ENCODE data around the gene IYD. TPM values are rescaled to one million over a fixed set of nuclear protein-coding genes. Genes with fewer than 3 reads are reported as not detected.

Gene IYD
- polyA plus RNA-seq, 1 experiment, result not detected

DNA sequence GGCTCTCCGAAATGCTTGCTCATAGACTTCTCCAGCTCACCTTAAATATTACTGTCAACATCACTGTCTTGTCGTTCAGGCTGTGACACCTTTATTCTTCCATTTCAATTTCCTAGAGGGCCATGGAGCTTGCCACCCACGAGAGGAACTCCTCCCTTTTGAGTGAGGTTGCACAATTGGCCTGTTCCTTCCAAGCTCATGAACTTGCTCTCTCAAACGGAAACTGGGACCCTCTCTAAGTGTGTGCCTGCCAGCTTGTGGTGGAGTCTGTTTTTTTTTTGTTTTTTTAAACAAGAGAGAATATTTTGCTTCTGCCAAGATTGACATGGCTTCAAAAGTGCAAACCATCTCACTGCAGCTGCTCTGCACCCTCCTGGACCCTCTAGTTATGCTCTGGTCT lies 19.3 kb upstream of the IYD start:
- no peaks in the 10 kb centered on the region for H3K27me3 ChIP-seq (ENCODE audit: control insufficient read depth, insufficient read depth, low read length)
- ChIA-PET CTCF (no interaction called here), POLR2A (no interaction called here)
- TF ChIP-seq, protein P1, sequence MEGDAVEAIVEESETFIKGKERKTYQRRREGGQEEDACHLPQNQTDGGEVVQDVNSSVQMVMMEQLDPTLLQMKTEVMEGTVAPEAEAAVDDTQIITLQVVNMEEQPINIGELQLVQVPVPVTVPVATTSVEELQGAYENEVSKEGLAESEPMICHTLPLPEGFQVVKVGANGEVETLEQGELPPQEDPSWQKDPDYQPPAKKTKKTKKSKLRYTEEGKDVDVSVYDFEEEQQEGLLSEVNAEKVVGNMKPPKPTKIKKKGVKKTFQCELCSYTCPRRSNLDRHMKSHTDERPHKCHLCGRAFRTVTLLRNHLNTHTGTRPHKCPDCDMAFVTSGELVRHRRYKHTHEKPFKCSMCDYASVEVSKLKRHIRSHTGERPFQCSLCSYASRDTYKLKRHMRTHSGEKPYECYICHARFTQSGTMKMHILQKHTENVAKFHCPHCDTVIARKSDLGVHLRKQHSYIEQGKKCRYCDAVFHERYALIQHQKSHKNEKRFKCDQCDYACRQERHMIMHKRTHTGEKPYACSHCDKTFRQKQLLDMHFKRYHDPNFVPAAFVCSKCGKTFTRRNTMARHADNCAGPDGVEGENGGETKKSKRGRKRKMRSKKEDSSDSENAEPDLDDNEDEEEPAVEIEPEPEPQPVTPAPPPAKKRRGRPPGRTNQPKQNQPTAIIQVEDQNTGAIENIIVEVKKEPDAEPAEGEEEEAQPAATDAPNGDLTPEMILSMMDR (IDR thresholded peaks at IDR 0.05; ENCODE audit: low read depth, low read length), result no peak
- no peak for DNase-seq (ENCODE audit: low read depth, low spot score)
- no peak overlapping the region for H3K4me3 ChIP-seq (ENCODE audit: low read depth, low read length)
- no peak overlapping the region for H3K27ac ChIP-seq (ENCODE audit: low read depth, low read length)
- H3K9me3 ChIP-seq (ENCODE audit: control insufficient read depth, insufficient read depth, low read length), result no peaks in the 10 kb centered on the region

DNA sequence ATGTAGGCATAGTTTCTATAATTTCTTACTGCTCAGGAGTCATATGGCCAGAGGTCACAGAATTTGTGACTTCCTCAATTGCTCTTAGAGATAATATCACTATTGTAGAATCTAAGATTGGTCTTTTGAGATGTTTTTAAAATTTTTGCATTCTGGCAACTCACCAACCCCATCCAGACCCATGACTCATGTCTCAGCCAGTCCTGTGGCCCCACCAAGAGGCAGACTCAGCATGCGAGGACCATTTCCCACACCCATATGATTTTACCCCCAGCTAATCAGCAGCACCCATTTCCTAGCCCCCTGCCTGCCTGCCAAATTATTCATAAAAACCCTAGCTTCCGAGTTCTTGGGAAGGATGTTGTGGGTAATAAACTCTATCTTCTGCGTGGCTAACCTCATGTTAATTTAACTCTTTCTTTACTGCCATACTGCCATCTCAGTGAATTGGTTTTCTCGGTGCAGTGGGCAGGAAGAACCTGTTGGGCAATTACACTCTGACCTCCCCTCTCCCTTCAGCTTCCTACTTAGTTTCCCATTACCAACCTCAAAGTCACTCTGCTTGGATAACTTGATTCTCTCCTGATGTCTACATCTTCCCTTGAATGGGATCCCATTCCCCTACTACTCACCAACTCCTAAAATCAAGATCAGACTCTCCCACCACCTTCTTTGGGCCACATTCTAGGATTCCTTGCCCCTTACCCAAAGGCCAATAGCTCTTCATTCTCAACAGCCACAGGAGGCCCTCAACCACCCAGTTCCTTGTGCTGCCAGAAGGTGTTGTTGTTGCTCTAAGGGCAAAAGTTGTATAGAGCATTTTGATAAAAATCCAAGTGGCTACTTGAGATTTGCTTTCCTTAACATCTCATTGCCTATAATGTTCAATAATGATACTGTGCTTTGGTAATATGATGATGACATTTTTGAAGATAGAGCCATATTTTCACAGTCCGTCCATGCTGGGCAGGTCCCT lies 16.2 kb upstream of the IYD start:
- TF ChIP-seq, protein P1 (IDR thresholded peaks at IDR 0.05; ENCODE audit: low read depth, low read length), result 0 out of 2 replicates have a peak, but pooled peaks have one; percentile 2
- POLR2A ChIA-PET, result no interaction called here
- no peak overlapping the region for H3K4me3 ChIP-seq (ENCODE audit: low read depth, low read length)
- DNase-seq (ENCODE audit: low read depth, low spot score), result no peak
- no peak overlapping the region for H3K27ac ChIP-seq (ENCODE audit: low read depth, low read length)
- H3K9me3 ChIP-seq (ENCODE audit: control insufficient read depth, insufficient read depth, low read length), result no peaks in the 10 kb centered on the region
- CTCF ChIA-PET, result interaction anchor here (0.5 to 1.4 kb wide), 3 partner anchors 66 to 742 kb away, joined by 3 to 5 read pairs (median 3); no protein-coding TSS in a partner anchor
- no peaks in the 10 kb centered on the region for H3K27me3 ChIP-seq (ENCODE audit: control insufficient read depth, insufficient read depth, low read length)

DNA sequence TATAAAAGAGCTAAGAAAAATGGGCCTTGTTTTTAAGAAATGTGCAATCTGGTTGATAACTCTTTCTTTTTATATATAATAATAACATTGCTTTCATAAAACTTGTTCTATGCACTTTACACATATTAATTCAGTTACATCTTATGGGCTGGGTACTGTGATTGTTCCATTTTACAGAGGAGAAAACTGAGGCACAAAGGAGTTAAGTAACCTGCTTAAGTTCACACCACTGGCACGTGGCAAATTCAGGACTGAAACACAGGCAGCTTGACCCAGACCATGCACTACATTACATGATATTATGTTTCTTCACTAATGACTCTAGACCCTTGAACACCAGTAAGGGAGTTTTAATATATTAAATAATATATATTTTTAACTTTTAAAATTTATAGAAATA lies 15.4 kb upstream of the IYD start:
- H3K4me3 ChIP-seq (ENCODE audit: low read depth, low read length), result no peak overlapping the region
- H3K9me3 ChIP-seq (ENCODE audit: control insufficient read depth, insufficient read depth, low read length), result no peaks in the 10 kb centered on the region
- DNase-seq (ENCODE audit: low read depth, low spot score), result no peak
- TF ChIP-seq, protein P1 (IDR thresholded peaks at IDR 0.05; ENCODE audit: low read depth, low read length), result no peak
- ChIA-PET POLR2A (no interaction called here), CTCF (interaction anchor here (1.4 kb wide), 1 partner anchor 65 kb away, joined by 3 read pairs; no protein-coding TSS in a partner anchor)
- no peaks in the 10 kb centered on the region for H3K27me3 ChIP-seq (ENCODE audit: control insufficient read depth, insufficient read depth, low read length)
- H3K27ac ChIP-seq (ENCODE audit: low read depth, low read length), result no peak overlapping the region

DNA sequence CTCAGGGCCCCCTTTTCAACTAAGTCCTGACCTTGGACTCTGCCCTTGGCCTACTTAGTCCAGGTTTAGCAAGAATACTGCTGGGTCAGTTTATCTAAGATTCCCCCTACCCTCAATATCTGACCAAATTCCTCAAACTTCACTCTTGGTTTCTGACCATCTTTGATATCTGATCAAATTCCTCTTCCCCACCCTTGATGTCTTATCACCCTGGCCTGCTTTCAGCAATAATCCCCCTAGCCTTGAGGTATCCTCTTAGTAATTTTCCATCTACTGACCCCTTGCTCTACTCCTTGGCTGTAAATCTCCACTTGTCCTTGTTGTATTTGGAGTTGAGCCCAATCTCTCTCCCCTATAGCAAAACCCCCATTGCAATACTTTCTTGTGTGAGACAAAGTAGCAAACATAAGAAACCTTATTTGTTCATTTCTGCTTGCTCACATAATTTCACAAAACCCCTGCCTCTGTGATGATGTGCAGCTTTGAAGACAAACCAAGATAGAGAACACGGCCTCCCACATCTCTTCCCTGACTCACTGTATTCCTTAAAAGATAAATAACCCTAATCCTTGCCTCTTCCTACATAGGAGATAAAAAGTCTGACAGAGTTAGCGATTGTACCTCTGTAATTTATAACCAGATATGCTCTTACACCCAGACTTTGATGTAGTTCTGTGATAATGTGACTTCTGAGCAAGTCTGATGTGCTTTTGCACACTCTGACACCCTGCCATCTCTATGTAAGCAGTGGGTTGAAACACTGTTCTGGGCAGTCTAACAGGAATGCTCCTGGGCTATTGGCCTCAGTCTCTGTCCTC lies 13.8 kb upstream of the IYD start:
- no peak for DNase-seq (ENCODE audit: low read depth, low spot score)
- ChIA-PET CTCF (no interaction called here), POLR2A (no interaction called here)
- Histone ChIP-seq H3K9me3 (ENCODE audit: control insufficient read depth, insufficient read depth, low read length) (no peaks in the 10 kb centered on the region), H3K27me3 (ENCODE audit: control insufficient read depth, insufficient read depth, low read length) (no peaks in the 10 kb centered on the region), H3K4me3 (ENCODE audit: low read depth, low read length) (no peak overlapping the region), H3K27ac (ENCODE audit: low read depth, low read length) (no peak overlapping the region)
- TF ChIP-seq, protein P1 (IDR thresholded peaks at IDR 0.05; ENCODE audit: low read depth, low read length), result no peak

All from AG04450 (cell line).